ENCODE results near the gene GUCY2D.
"Not testable (repeated sequence)": the region's sequence is repeated elsewhere in the genome, so short reads cannot be mapped to it uniquely, and the experiment has no call there.

Gene GUCY2D

DNA sequence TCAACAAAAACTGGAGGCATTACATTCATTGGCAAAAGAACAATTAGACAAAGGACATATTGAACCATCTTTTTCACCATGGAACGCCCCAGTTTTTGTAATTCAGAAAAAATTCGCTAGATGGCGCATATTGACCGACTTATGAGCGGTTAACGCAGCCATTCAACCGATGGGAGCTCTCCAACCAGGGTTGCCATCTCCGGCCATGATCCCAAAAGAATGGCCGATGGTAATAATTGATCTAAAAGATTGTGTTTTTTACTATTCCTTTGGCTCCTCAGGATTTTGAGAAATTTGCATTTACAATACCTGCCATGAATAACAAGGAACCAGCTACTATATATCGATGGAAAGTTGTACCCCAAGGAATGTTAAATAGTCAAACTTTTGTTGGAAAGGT, 57.9 kb downstream of the GUCY2D start:
- no peaks in the 10 kb centered on the region for H3K36me3 Mint-ChIP-seq (ENCODE audit: low read depth)
- no peak overlapping the region for H3K4me3 Mint-ChIP-seq
- H3K27me3 Mint-ChIP-seq (ENCODE audit: low read depth), result peaks cover 83% of the 10 kb centered on the region
- H3K9me3 Mint-ChIP-seq, result no peaks in the 10 kb centered on the region
- H3K27ac Mint-ChIP-seq, result no peak overlapping the region
- peak; percentile 75 to 83 (median 78) for TF ChIP-seq CTCF (IDR thresholded peaks at IDR 0.05; ENCODE audit: unreplicated experiment in 3 of 3)
- H3K4me1 Mint-ChIP-seq, result peaks cover 16% of the 10 kb centered on the region

DNA sequence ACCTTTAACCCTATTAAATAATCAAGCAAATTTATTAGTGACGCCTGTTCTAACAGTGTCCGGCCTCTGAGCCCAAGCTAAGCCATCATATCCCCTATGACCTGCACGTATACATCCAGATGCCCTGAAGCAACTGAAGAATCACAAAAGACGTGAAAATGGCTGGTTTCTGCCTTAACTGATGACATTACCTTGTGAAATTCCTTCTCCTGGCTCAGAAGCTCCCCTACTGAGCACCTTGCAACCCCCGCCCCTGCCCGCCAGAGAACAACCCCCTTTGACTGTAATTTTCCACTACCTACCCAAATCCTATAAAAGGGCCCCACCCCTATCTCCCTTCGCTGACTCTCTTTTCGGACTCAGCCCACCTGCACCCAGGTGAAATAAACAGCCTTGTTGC, 59.4 kb downstream of the GUCY2D start:
- H3K9me3 Mint-ChIP-seq; H3K36me3 Mint-ChIP-seq (ENCODE audit: low read depth); H3K27ac Mint-ChIP-seq; H3K4me3 Mint-ChIP-seq: not testable (repeated sequence)
- Mint-ChIP-seq H3K27me3 (ENCODE audit: low read depth) (peaks cover 96% of the 10 kb centered on the region), H3K4me1 (peaks cover 16% of the 10 kb centered on the region)

GRCh38 chr17:8062435-8062806, 60.0 kb downstream of the GUCY2D start:
- no peaks in the 10 kb centered on the region for H3K9me3 Mint-ChIP-seq
- H3K4me1 Mint-ChIP-seq, result peaks cover 16% of the 10 kb centered on the region
- no peaks in the 10 kb centered on the region for H3K36me3 Mint-ChIP-seq (ENCODE audit: low read depth)
- no peak overlapping the region for H3K27ac Mint-ChIP-seq
- H3K27me3 Mint-ChIP-seq (ENCODE audit: low read depth), result peaks cover 98% of the 10 kb centered on the region
- no peak for TF ChIP-seq CTCF (IDR thresholded peaks at IDR 0.05; ENCODE audit: unreplicated experiment in 3 of 3)
- peak overlapping the region in 2 of 3 experiments; percentile 5 to 44 for H3K4me3 Mint-ChIP-seq

GRCh38 chr17:8062807-8063483, 60.5 kb downstream of the GUCY2D start:
- Mint-ChIP-seq H3K9me3 (no peaks in the 10 kb centered on the region), H3K27me3 (ENCODE audit: low read depth) (peaks cover 98% of the 10 kb centered on the region), H3K4me3 (peak overlapping the region; percentile 2 to 44 (median 5)), H3K36me3 (ENCODE audit: low read depth) (no peaks in the 10 kb centered on the region), H3K4me1 (peaks cover 16% of the 10 kb centered on the region), H3K27ac (no peak overlapping the region)
- TF ChIP-seq CTCF (IDR thresholded peaks at IDR 0.05; ENCODE audit: unreplicated experiment in 3 of 3), result no peak

GRCh38 chr17:8063761-8064534, 61.5 kb downstream of the GUCY2D start:
- Mint-ChIP-seq H3K4me1 (peaks cover 16% of the 10 kb centered on the region), H3K4me3 (peak overlapping the region in 1 of 3 experiments; percentile 26), H3K9me3 (no peaks in the 10 kb centered on the region), H3K36me3 (ENCODE audit: low read depth) (no peaks in the 10 kb centered on the region), H3K27me3 (ENCODE audit: low read depth) (peaks cover 98% of the 10 kb centered on the region), H3K27ac (no peak overlapping the region)
- no peak for TF ChIP-seq CTCF (IDR thresholded peaks at IDR 0.05; ENCODE audit: unreplicated experiment in 3 of 3)

GRCh38 chr17:8064561-8065019, 62.2 kb downstream of the GUCY2D start:
- peak overlapping the region in 1 of 3 experiments; percentile 26 for H3K4me3 Mint-ChIP-seq
- TF ChIP-seq CTCF (IDR thresholded peaks at IDR 0.05; ENCODE audit: unreplicated experiment in 3 of 3), result no peak
- no peaks in the 10 kb centered on the region for H3K9me3 Mint-ChIP-seq
- no peaks in the 10 kb centered on the region for H3K36me3 Mint-ChIP-seq (ENCODE audit: low read depth)
- H3K4me1 Mint-ChIP-seq, result peaks cover 16% of the 10 kb centered on the region
- H3K27me3 Mint-ChIP-seq (ENCODE audit: low read depth), result peaks cover 98% of the 10 kb centered on the region
- no peak overlapping the region for H3K27ac Mint-ChIP-seq

Measured in nephron (organoid).